Caco-2 (cell line): ENCODE measurements around the gene SYTL1. TPM values are rescaled to one million over a fixed set of nuclear protein-coding genes. Genes with fewer than 3 reads are reported as not detected.

Experiments
- BruUV-seq: library from RNA; stranded (reverse); fragments of 400-500 nt; replicated peaks from 2 replicates; lab custom pipeline; 2021; lab: Mats Ljungman, UMichigan
- CTCF ChIA-PET: fragments of 300-600 bp; sonication (Branson Sonifier 250); formaldehyde crosslinking; loops from one replicate; lab custom pipeline; 2022; ENCODE audit warnings: antibody characterized with exemption; lab: Charles Lee
- POLR2A ChIA-PET: fragments of 300-600 bp; sonication (Branson Sonifier 250); formaldehyde crosslinking; loops from one replicate; lab custom pipeline; 2022; ENCODE audit warnings: antibody characterized with exemption; lab: Charles Lee
- DNase-seq, 2 experiments: peaks; one replicate each; pipeline versions ENCODE4 v3.0.0 to v3.0.0-alpha.2; 2020 to 2022
- H3K27me3 ChIP-seq: replicated peaks from 2 replicates; pipeline ENCODE4 v1.6.0; 2011; ENCODE audit warnings: low read length; ENCODE audit not compliant: control insufficient read depth, insufficient read depth
- H3K36me3 ChIP-seq: 2 replicates; pipeline ENCODE4 v1.5.1; 2011; ENCODE audit warnings: low read length; ENCODE audit not compliant: control insufficient read depth, insufficient read depth
- H3K4me1 ChIP-seq: fragments of 250-450 bp; sonication (Bioruptor Pico); 2 replicates; pipeline ENCODE4 v1.5.1; 2020; ENCODE audit warnings: mild to moderate bottlenecking
- H3K4me3 ChIP-seq: 2 replicates; pipeline ENCODE4 v1.5.1; 2011; ENCODE audit warnings: low read depth, mild to moderate bottlenecking, control low read depth, low read length
- H3K9me3 ChIP-seq: fragments of 250-450 bp; sonication (Bioruptor Pico); 2 replicates; pipeline ENCODE4 v1.5.1; 2020; ENCODE audit warnings: mild to moderate bottlenecking, moderate library complexity
- H3K27ac Mint-ChIP-seq: one replicate; pipeline ENCODE4 v1.8.0; 2022; ENCODE audit warnings: mixed read lengths; ENCODE audit not compliant: unreplicated experiment
- H3K27me3 Mint-ChIP-seq: one replicate; pipeline ENCODE4 v1.8.0; 2022; ENCODE audit warnings: mixed read lengths; ENCODE audit not compliant: insufficient read depth, unreplicated experiment
- H3K36me3 Mint-ChIP-seq: one replicate; pipeline ENCODE4 v1.8.0; 2022; ENCODE audit warnings: mild to moderate bottlenecking, mixed read lengths; ENCODE audit not compliant: insufficient read depth, unreplicated experiment
- H3K4me1 Mint-ChIP-seq: one replicate; pipeline ENCODE4 v1.8.0; 2022; ENCODE audit warnings: low read depth, mixed read lengths; ENCODE audit not compliant: unreplicated experiment
- H3K4me3 Mint-ChIP-seq: one replicate; pipeline ENCODE4 v1.8.0; 2022; ENCODE audit warnings: mild to moderate bottlenecking, moderate library complexity, mixed read lengths; ENCODE audit not compliant: unreplicated experiment
- H3K9me3 Mint-ChIP-seq: one replicate; pipeline ENCODE4 v1.8.0; 2022; ENCODE audit warnings: mixed read lengths; ENCODE audit not compliant: unreplicated experiment
- CTCF ChIP-seq, 2 experiments: fragments of 200-600 bp in 1 of 2; IDR thresholded peaks; 1 replicate in 1 of 2; 2 replicates in 1 of 2; pipeline versions ENCODE4 v1.5.1 to v1.8.0; 2011 to 2022; ENCODE audit warnings: antibody characterized with exemption in 1 of 2, control low read depth in 1 of 2, inconsistent platforms in 1 of 2, low read depth in 1 of 2, low read length in 1 of 2, mild to moderate bottlenecking in 1 of 2, moderate library complexity in 1 of 2; ENCODE audit not compliant: insufficient read depth in 1 of 2, severe bottlenecking in 1 of 2, unreplicated experiment in 1 of 2
- intact Hi-C: fragments of 100-400 bp; cut with micrococcal nuclease; formaldehyde crosslinking; loops from one replicate; pipeline ENCODE4 v1.10.0; 2022; ENCODE audit not compliant: unreplicated experiment
- total RNA-seq: library from RNA; stranded (reverse); gene quantifications from 2 replicates; pipeline ENCODE4 v1.2.3, GENCODE V29; 2022

SYTL1 gene
- total RNA-seq, 1 experiment from 2014 or later: 11.0 TPM

- no peaks in the 10 kb centered on the region for H3K4me1 Mint-ChIP-seq
- Histone ChIP-seq H3K9me3 (no peaks in the 10 kb centered on the region), H3K36me3 (no peaks in the 10 kb centered on the region), H3K4me3 (no peak overlapping the region), H3K27me3 (no peaks in the 10 kb centered on the region), H3K4me1 (no peaks in the 10 kb centered on the region)
- TF ChIP-seq CTCF (IDR thresholded peaks at IDR 0.05; ENCODE audit: insufficient read depth in 1 of 2, low read depth in 1 of 2, low read length in 1 of 2, severe bottlenecking in 1 of 2, unreplicated experiment in 1 of 2): no peak
- DNase-seq: no peak
- H3K27ac Mint-ChIP-seq: no peak overlapping the region
- intact Hi-C loops: loop anchor here (10.0 kb wide), 1 partner anchor 49 kb away; no protein-coding TSS in a partner anchor
- POLR2A ChIA-PET: no interaction called here
- no peaks in the 10 kb centered on the region for H3K9me3 Mint-ChIP-seq
- no peak overlapping the region for H3K4me3 Mint-ChIP-seq
- H3K36me3 Mint-ChIP-seq: no peaks in the 10 kb centered on the region
- no peaks in the 10 kb centered on the region for H3K27me3 Mint-ChIP-seq
- CTCF ChIA-PET: no interaction called here
- no TSS peak for BruUV-seq
Observed at GRCh38 chr1:27306071-27306470, 35.8 kb upstream of the SYTL1 start.

GRCh38 chr1:27306892-27307761, 34.7 kb upstream of the SYTL1 start:
- H3K4me3 ChIP-seq: no peak overlapping the region
- ChIA-PET CTCF (interaction anchor here (1.5 kb wide), 1 partner anchor 44 kb away, joined by 3 read pairs; no protein-coding TSS in a partner anchor), POLR2A (no interaction called here)
- no peaks in the 10 kb centered on the region for H3K4me1 ChIP-seq
- Mint-ChIP-seq H3K36me3 (no peaks in the 10 kb centered on the region), H3K4me1 (no peaks in the 10 kb centered on the region), H3K4me3 (no peak overlapping the region), H3K27ac (no peak overlapping the region), H3K9me3 (no peaks in the 10 kb centered on the region), H3K27me3 (no peaks in the 10 kb centered on the region)
- DNase-seq: no peak
- peak in 1 of 2 experiments; percentile 5 for TF ChIP-seq CTCF (IDR thresholded peaks at IDR 0.05; ENCODE audit: insufficient read depth in 1 of 2, low read depth in 1 of 2, low read length in 1 of 2, severe bottlenecking in 1 of 2, unreplicated experiment in 1 of 2)
- H3K9me3 ChIP-seq: no peaks in the 10 kb centered on the region
- H3K27me3 ChIP-seq: no peaks in the 10 kb centered on the region
- no TSS peak for BruUV-seq
- intact Hi-C loops: loop anchor here (10.0 kb wide), 1 partner anchor 48 kb away; no protein-coding TSS in a partner anchor
- H3K36me3 ChIP-seq: no peaks in the 10 kb centered on the region

- Histone ChIP-seq H3K4me1 (no peaks in the 10 kb centered on the region), H3K9me3 (no peaks in the 10 kb centered on the region), H3K4me3 (no peak overlapping the region), H3K27me3 (no peaks in the 10 kb centered on the region), H3K36me3 (no peaks in the 10 kb centered on the region)
- Mint-ChIP-seq H3K27ac (no peak overlapping the region), H3K36me3 (no peaks in the 10 kb centered on the region), H3K9me3 (no peaks in the 10 kb centered on the region), H3K4me1 (no peaks in the 10 kb centered on the region), H3K27me3 (no peaks in the 10 kb centered on the region), H3K4me3 (no peak overlapping the region)
- no TSS peak for BruUV-seq
- POLR2A ChIA-PET: no interaction called here
- CTCF ChIA-PET: interaction anchor here (0.7 to 1.5 kb wide), 4 partner anchors 9 to 95 kb away, joined by 3 read pairs; no protein-coding TSS in a partner anchor
- DNase-seq: no peak
- intact Hi-C loops: loop anchor here (10.0 kb wide), 1 partner anchor 47 kb away; no protein-coding TSS in a partner anchor
- no peak for TF ChIP-seq CTCF (IDR thresholded peaks at IDR 0.05; ENCODE audit: insufficient read depth in 1 of 2, low read depth in 1 of 2, low read length in 1 of 2, severe bottlenecking in 1 of 2, unreplicated experiment in 1 of 2)
Observed at GRCh38 chr1:27307874-27308598, 33.8 kb upstream of the SYTL1 start.
